PC-3 (cell line): ENCODE data around the gene KCNK18. TPM values are rescaled to one million over a fixed set of nuclear protein-coding genes. Genes with fewer than 3 reads are reported as not detected.

Experiments
- ATAC-seq: fragments of 200-7000 bp; cut with Tn5 transposase; 2 replicates; pipeline ENCODE4 v1.9.1; 2020; ENCODE audit warnings: mild to moderate bottlenecking, moderate library complexity
- BruUV-seq: library from RNA; stranded (reverse); fragments of 400-500 nt; replicated peaks from 2 replicates; lab custom pipeline; 2021; lab: Mats Ljungman, UMichigan
- CTCF ChIA-PET: fragments of 300-600 bp; sonication (Branson Sonifier 250); formaldehyde crosslinking; loops from one replicate; lab custom pipeline; 2022; ENCODE audit warnings: antibody characterized with exemption; lab: Charles Lee
- POLR2A ChIA-PET: fragments of 300-600 bp; sonication (Branson Sonifier 250); formaldehyde crosslinking; loops from one replicate; lab custom pipeline; 2022; ENCODE audit warnings: antibody characterized with exemption; ENCODE audit not compliant: unreplicated experiment; lab: Charles Lee
- DNase-seq: peaks from one replicate; pipeline ENCODE4 v3.0.0-alpha.2; 2015
- H2AFZ ChIP-seq: fragments of 300-600 bp; sonication (generic); 2 replicates; pipeline ENCODE4 v1.6.0; 2016; ENCODE audit warnings: antibody characterized with exemption, low read length
- H3F3A ChIP-seq: fragments of 300-600 bp; sonication (generic); one replicate; pipeline ENCODE4 v1.6.0; 2017; ENCODE audit warnings: antibody characterized with exemption, low read length, control low read depth, mild to moderate bottlenecking; ENCODE audit not compliant: unreplicated experiment
- H3K27ac ChIP-seq: fragments of 300-600 bp; sonication (generic); 2 replicates; pipeline ENCODE4 v1.5.1; 2016; ENCODE audit warnings: mild to moderate bottlenecking, low read length
- H3K27me3 ChIP-seq: fragments of 300-600 bp; sonication (generic); 2 replicates; pipeline ENCODE4 v1.6.1; 2016; ENCODE audit warnings: low read length, mixed read lengths
- H3K36me3 ChIP-seq: fragments of 300-600 bp; sonication (generic); 2 replicates; pipeline ENCODE4 v1.6.1; 2016; ENCODE audit warnings: low read depth, mixed run types, low read length, mixed read lengths
- H3K4me1 ChIP-seq: fragments of 300-600 bp; sonication (generic); 2 replicates; pipeline ENCODE4 v1.5.1; 2016; ENCODE audit warnings: low read length; ENCODE audit not compliant: insufficient read depth
- H3K4me2 ChIP-seq: fragments of 300-600 bp; sonication (generic); 2 replicates; pipeline ENCODE4 v1.6.0; 2016; ENCODE audit warnings: low read length
- H3K4me3 ChIP-seq: fragments of 300-600 bp; sonication (generic); 2 replicates; pipeline ENCODE4 v1.5.1; 2016; ENCODE audit warnings: mild to moderate bottlenecking, low read length, mixed read lengths
- H3K79me2 ChIP-seq: fragments of 300-600 bp; sonication (generic); 2 replicates; pipeline ENCODE4 v1.6.1; 2017; ENCODE audit warnings: low read length, mixed read lengths
- H3K9ac ChIP-seq: fragments of 300-600 bp; sonication (generic); 2 replicates; pipeline ENCODE4 v1.6.0; 2016; ENCODE audit warnings: mild to moderate bottlenecking, low read length
- H3K9me2 ChIP-seq: fragments of 300-600 bp; sonication (generic); replicated peaks from 2 replicates; pipeline ENCODE4 v1.6.1; 2016; ENCODE audit warnings: mixed run types, low read length, mixed read lengths
- H3K9me3 ChIP-seq: fragments of 300-600 bp; sonication (generic); 2 replicates; pipeline ENCODE4 v1.6.1; 2016; ENCODE audit warnings: low read length, mixed read lengths
- H4K20me1 ChIP-seq: fragments of 300-600 bp; sonication (generic); 2 replicates; pipeline ENCODE4 v1.6.1; 2016; ENCODE audit warnings: low read length, mixed read lengths
- EZH2 ChIP-seq: fragments of 300-600 bp; sonication (generic); IDR thresholded peaks from one replicate; pipeline ENCODE4 v1.6.1; 2017; ENCODE audit warnings: antibody characterized with exemption, mild to moderate bottlenecking, low read length; ENCODE audit not compliant: unreplicated experiment
- EZH2phosphoT487 ChIP-seq: fragments of 300-600 bp; sonication (generic); IDR thresholded peaks from 2 replicates; pipeline ENCODE4 v1.6.1; 2018; ENCODE audit warnings: mild to moderate bottlenecking, antibody characterized with exemption, low read length, borderline replicate concordance
- intact Hi-C: fragments of 100-400 bp; cut with micrococcal nuclease; formaldehyde crosslinking; loops from 2 replicates; pipeline ENCODE4 v1.9.0; 2023
- total RNA-seq: library from RNA; depleted of rRNA; stranded (reverse); fragments of >200 nt; gene quantifications from 2 replicates; pipeline ENCODE4 v1.2.3, GENCODE V29; 2014
- TF ChIP-seq, protein P1 (sequence below): fragments of 300-600 bp; sonication (generic); conservative IDR thresholded peaks from 2 replicates; pipeline ENCODE4 v1.5.1; 2017; ENCODE audit warnings: antibody characterized with exemption, low read depth, mild to moderate bottlenecking, low read length

The KCNK18 gene
- total RNA-seq, 1 experiment from 2014 or later, result not detected

DNA sequence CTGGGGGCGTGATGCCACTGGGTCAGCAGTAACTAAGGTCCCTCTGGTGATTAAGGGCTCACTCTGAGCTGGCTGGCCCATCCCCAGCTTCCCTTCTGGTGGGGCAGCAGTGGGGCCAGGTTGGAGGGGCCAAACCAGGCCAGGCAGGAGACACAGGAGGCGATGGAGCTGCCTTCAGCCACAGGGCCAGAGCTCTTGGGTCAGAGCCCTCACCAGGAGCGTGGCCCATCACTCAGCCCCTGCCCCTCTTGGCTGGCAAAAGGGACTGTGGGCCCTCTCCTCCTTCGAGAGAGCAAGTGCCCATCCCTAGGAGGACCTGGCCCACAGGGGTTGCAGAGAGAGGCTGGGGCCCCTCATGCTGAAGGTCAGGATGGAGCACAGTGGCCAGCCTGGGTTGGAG, 4.5 kb downstream of the KCNK18 start:
- Histone ChIP-seq H3K27me3 (no peaks in the 10 kb centered on the region), H3K4me2 (no peak overlapping the region), H3K4me3 (no peak overlapping the region), H3K9ac (no peak overlapping the region), H3K27ac (no peak overlapping the region), H3K36me3 (no peaks in the 10 kb centered on the region), H3K79me2 (no peaks in the 10 kb centered on the region), H3K4me1 (no peaks in the 10 kb centered on the region), H3F3A (no peaks in the 10 kb centered on the region), H2AFZ (no peak overlapping the region), H3K9me2 (no peaks in the 10 kb centered on the region), H4K20me1 (no peaks in the 10 kb centered on the region), H3K9me3 (no peaks in the 10 kb centered on the region)
- ChIA-PET CTCF (no interaction called here), POLR2A (interaction anchor here (0.6 kb wide), 1 partner anchor 89 kb away, joined by 3 read pairs; no protein-coding TSS in a partner anchor)
- DNase-seq (no peak), ATAC-seq (no peak)
- intact Hi-C loops, result no loop called here
- TF ChIP-seq, protein P1, sequence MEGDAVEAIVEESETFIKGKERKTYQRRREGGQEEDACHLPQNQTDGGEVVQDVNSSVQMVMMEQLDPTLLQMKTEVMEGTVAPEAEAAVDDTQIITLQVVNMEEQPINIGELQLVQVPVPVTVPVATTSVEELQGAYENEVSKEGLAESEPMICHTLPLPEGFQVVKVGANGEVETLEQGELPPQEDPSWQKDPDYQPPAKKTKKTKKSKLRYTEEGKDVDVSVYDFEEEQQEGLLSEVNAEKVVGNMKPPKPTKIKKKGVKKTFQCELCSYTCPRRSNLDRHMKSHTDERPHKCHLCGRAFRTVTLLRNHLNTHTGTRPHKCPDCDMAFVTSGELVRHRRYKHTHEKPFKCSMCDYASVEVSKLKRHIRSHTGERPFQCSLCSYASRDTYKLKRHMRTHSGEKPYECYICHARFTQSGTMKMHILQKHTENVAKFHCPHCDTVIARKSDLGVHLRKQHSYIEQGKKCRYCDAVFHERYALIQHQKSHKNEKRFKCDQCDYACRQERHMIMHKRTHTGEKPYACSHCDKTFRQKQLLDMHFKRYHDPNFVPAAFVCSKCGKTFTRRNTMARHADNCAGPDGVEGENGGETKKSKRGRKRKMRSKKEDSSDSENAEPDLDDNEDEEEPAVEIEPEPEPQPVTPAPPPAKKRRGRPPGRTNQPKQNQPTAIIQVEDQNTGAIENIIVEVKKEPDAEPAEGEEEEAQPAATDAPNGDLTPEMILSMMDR, result no peak
- TF ChIP-seq EZH2 (no peak), EZH2phosphoT487 (no peak)
- BruUV-seq, result no TSS peak

DNA sequence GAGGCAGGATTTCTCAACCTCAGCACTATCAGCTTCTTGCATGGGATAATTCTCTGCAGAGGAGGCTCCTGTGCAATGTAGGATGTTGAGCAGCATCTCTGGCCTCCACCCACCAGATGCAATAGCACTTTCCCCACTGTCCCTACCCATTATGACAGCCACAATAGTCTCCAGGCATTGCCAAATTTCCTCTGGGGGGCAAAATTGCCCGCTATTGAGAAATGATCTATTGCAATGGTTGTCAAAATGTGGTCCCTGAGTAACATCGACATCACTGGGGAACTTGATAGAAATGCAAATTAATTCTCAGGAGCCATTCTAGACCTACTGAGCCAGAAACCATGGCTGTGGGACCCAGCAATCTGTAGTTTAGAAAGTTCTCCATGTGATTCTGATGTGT, 7.0 kb downstream of the KCNK18 start:
- POLR2A ChIA-PET, result no interaction called here
- BruUV-seq, result no TSS peak
- intact Hi-C loops, result no loop called here
- Histone ChIP-seq H3K4me3 (no peak overlapping the region), H3K79me2 (no peaks in the 10 kb centered on the region), H3K4me1 (no peaks in the 10 kb centered on the region), H3K4me2 (no peak overlapping the region), H3K9me3 (no peaks in the 10 kb centered on the region), H3F3A (no peaks in the 10 kb centered on the region), H3K36me3 (no peaks in the 10 kb centered on the region), H3K9me2 (no peaks in the 10 kb centered on the region), H3K27ac (no peak overlapping the region), H4K20me1 (no peaks in the 10 kb centered on the region), H2AFZ (no peak overlapping the region), H3K9ac (no peak overlapping the region), H3K27me3 (no peaks in the 10 kb centered on the region)
- CTCF ChIA-PET, result no interaction called here
- no peak for TF ChIP-seq EZH2
- TF ChIP-seq EZH2phosphoT487, result no peak
- TF ChIP-seq, protein P1, result no peak
- DNase-seq, result no peak
- no peak for ATAC-seq

DNA sequence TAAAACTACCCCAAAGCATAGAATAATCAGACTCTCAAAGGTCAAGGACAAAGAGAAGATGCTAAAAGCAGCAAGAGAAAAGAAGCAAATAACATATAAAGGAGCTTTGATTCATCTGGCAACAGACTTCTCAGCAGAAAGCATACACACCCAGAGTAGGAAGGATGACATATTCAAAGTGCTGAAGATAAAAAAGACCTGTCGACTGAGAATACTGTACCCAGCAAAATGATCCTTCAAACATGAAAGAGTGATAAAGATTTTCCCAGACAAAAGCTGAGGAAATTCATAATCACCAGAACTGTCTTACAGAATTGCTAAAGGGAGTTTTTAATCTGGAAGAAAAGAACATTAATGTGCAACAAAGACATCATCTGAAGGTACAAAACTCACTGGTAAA, 14.9 kb downstream of the KCNK18 start:
- Histone ChIP-seq H3K27ac (no peak overlapping the region), H3K4me1 (no peaks in the 10 kb centered on the region), H3F3A (no peaks in the 10 kb centered on the region), H3K27me3 (peaks cover 6% of the 10 kb centered on the region; the same call in 1 of the 2 replicates), H3K4me3 (no peak overlapping the region), H4K20me1 (no peaks in the 10 kb centered on the region), H3K36me3 (no peaks in the 10 kb centered on the region), H3K9me3 (no peaks in the 10 kb centered on the region), H3K9me2 (no peaks in the 10 kb centered on the region), H3K79me2 (no peaks in the 10 kb centered on the region), H3K9ac (no peak overlapping the region), H3K4me2 (no peak overlapping the region), H2AFZ (no peak overlapping the region)
- no peak for TF ChIP-seq EZH2phosphoT487
- no peak for TF ChIP-seq EZH2
- TF ChIP-seq, protein P1, result no peak
- intact Hi-C loops, result no loop called here
- ATAC-seq (no peak), DNase-seq (no peak)
- POLR2A ChIA-PET, result no interaction called here
- CTCF ChIA-PET, result no interaction called here
- no TSS peak for BruUV-seq
